ENCODE results near the gene KCNH3.
"Not testable (repeated sequence)": the region's sequence is repeated elsewhere in the genome, so short reads cannot be mapped to it uniquely, and the experiment has no call there.

The KCNH3 gene

DNA sequence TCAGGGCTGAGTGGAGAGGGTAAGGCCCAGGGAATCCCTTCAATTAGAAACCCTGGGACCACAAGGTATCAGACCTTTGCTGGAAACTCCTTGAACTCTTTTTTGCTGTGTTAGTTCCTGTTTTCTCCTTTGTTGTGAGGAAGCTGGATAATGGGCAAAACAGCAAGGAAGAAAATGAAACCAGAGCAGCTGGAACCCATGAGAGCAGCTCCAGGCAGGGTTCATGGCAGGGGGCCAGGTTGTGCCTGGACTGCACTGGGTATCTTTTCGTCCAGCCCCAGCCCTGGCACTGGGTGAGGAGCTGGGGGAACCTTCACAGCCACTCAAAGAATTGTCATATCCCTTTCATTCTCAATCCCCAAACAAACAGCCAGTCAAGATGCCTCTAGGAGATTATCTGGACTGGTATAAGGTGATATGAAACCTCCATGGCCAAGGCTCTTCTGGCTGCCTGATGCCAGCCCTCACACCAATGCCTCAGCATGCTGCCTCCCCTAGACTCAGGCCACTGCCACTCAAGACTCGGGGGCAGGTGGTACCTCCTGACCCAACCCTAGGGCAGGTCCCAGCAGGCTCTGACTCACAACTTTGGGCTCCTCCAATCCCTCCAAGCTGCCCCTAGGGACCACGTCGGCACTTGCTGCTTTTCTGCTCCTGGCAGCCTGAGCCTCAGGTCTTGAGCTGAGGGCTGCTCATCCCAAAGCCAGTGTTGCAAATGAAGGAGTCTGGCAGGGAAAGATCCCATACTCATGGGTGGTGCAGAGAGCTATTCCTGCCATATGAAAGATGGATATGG lies 50.1 kb downstream of the KCNH3 start:
- DNase-seq = peak; percentile 48

DNA sequence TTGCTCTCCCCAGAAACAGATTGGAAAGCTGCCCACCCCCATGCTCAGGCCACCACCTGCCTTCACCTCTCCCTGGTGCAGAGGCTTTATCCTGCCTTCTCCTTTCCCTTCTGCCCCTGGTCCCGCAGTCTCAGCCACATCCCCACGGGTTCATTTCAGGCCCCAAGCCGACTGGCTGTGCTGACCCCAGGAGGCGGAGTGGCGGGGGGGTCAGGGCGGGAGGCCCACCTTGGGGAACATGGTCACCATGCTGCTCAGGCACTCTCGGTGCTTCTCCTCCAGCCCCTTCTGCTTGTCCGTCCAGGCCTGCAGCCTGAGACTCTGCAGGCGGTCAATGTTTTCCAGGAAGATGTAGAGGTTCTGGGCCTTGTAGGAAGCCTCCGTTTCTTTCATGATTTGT lies 59.7 kb downstream of the KCNH3 start:
- DNase-seq = peak; percentile 53

DNA sequence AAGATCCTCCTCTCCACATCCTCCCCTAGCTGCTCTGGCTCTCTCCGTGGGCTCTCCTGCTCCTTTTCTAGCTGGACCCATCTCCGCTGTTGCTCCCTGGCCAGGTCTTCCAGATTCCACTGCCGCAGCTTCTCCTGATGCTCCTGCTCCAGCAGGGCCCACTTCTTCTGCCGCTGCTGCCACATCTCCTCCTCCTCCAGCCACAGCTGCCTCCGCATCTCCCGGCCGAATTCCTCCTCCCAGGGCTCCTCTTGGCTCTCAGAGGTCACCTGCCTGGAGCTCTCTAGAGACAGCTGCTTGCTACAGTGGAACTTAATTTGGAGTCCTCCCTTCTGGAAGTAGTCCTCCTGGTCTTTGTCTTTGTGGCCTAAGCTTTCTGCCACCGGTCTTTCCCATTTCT lies 61.1 kb downstream of the KCNH3 start:
- peak; percentile 51 for DNase-seq

DNA sequence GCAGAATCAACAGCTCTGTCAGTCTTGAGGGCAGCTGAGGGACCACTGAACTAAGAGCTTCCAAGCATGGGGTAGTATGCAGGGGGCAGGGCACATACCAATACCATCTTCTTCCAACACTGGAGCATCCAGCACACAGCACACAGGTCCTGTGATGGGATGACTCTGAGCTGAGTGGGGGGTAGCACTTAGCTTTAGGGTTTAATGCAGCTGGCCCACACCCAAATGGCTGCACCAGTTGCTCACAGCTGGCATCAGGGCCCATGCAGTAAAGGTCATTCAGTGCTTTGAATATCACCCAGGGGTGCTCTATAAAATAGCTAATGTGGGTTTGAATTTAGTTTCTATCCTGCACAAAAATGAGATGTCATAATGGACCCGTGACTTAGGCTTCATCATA lies 64.9 kb downstream of the KCNH3 start:
- peak; percentile 32 for DNase-seq

DNA sequence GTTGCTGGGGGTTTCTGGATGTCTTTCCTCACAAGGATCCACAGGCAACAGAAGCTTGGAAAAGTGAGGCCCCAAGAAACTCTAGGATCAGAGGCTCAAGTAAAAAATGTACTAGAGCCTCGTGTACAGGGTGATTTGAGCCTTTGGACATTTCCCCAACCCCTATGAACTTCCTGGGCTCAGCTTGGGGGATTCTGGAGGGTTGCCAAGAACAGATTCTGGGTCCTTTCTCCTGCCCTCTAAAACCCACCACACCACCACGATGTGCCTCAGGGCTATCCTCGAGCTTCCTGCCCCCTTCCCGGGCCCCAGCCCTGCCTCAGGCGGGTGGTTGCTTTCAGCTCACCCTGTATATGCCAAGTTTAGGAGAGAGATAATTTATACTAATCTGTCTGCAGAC lies 66.0 kb downstream of the KCNH3 start:
- DNase-seq = peak; percentile 41

DNA sequence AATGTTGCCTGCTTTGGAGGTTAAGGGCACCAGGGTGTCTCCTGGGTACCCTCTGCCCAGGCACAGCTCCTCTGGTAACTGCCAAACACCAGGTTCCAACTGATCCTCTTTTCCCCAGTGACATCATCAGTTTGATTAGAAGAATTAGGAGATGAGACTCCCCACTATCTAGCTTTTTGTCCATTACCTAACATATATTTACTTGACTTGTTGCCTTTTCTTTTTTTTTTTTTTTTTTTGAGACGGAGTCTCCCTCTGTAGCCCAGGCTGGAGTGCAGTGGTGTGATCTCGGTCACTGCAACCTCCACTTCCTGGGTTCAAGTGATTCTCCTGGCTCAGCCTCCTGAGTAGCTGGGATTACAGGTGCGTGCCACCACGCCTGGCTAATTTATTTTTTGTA lies 66.7 kb downstream of the KCNH3 start, which contains the start of gene FAM186B:
FAM186B (minus strand) TSS at position 101 of the 400 bp plus-strand sequence. CDS start 162 bp downstream, outside the sequence.
- not testable (repeated sequence) for DNase-seq

Measured in islet precursor cell (in vitro differentiated cells).